Lower leg skin (tissue), 4 donors: ENCODE measurements around the gene METTL1. TPM values are rescaled to one million over a fixed set of nuclear protein-coding genes. Genes with fewer than 3 reads are reported as not detected.

Experiments
- DNase-seq, 2 donors: peaks; one replicate each; pipeline ENCODE4 v3.0.0-alpha.2; 2019; ENCODE audit warnings: low spot score in 2 of 2
- H3K4me3 ChIP-seq: fragments of 200-600 bp; sonication (generic); 2 replicates; pipeline ENCODE4 v1.5.1; 2017; ENCODE audit warnings: mild to moderate bottlenecking, low read depth; ENCODE audit not compliant: poor library complexity, severe bottlenecking
- CTCF ChIP-seq, 3 donors: fragments of 450-650 bp; IDR thresholded peaks; one replicate each; pipeline ENCODE4 v1.5.1; 2016; ENCODE audit warnings: antibody characterized with exemption in 3 of 3, mild to moderate bottlenecking in 3 of 3, moderate library complexity in 2 of 3
- POLR2A ChIP-seq, 2 donors: fragments of 450-650 bp; IDR thresholded peaks; one replicate each; pipeline ENCODE4 v1.6.1; 2016 to 2017; ENCODE audit warnings: antibody characterized with exemption in 2 of 2, mild to moderate bottlenecking in 1 of 2, moderate library complexity in 1 of 2
- WGBS, 2 donors: methylation state at CpG; one replicate each; pipeline ENCODE4 v1.1.5; 2018; 5-methylcytosine and 5-hydroxymethylcytosine counted together
- intact Hi-C: fragments of 100-400 bp; cut with DNase I; formaldehyde crosslinking; loops from one replicate; pipeline ENCODE4 v1.15.0; 2023; ENCODE audit warnings: low total_unique reads
- total RNA-seq, 4 donors: library from RNA; depleted of rRNA; stranded (reverse); fragments of >200 nt; gene quantifications; one replicate each; pipeline ENCODE4 v1.1.0, GENCODE V29; 2016

METTL1 gene
- total RNA-seq, 4 donors from 2014 or later = 5.9 to 13.5 (median 11.0) TPM

DNA sequence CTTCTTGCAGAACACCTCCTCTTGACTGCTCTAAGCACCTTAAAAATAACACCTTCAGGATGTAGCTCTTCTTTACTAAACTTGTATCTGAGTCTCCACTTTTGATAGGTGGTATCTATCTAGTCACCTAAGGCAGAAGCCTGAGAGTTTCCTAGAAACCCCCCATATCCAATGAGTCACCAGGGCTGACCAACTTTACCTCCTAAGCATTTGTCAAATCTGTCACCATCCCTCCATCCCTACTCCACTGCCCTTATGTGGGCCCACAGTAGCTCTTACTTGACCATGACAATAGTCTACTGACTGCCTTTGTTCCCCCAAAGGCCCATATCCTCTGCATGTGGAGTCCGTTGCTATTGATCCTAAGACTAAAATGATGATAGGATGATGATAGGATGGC is 30.7 kb upstream of the METTL1 start:
- DNase-seq = no peak
- 91 to 100% methylated on average over 1 of the region's 1 CpG for WGBS, 2 donors
- intact Hi-C loops = loop anchor here (10.0 kb wide), 1 partner anchor 102 kb away; no protein-coding TSS in a partner anchor
- H3K4me3 ChIP-seq = no peak overlapping the region
- TF ChIP-seq POLR2A (IDR thresholded peaks at IDR 0.05) (no peak), CTCF (IDR thresholded peaks at IDR 0.05) (no peak)

GRCh38 chr12:57800965-57801364 is 29.1 kb upstream of the METTL1 start:
- WGBS, 2 donors = 85 to 98% methylated on average over 3 of the region's 3 CpGs
- H3K4me3 ChIP-seq = no peak overlapping the region
- intact Hi-C loops = loop anchor here (10.0 kb wide), 1 partner anchor 104 kb away; no protein-coding TSS in a partner anchor
- no peak for TF ChIP-seq CTCF (IDR thresholded peaks at IDR 0.05)
- TF ChIP-seq POLR2A (IDR thresholded peaks at IDR 0.05) = no peak
- DNase-seq = no peak

DNA sequence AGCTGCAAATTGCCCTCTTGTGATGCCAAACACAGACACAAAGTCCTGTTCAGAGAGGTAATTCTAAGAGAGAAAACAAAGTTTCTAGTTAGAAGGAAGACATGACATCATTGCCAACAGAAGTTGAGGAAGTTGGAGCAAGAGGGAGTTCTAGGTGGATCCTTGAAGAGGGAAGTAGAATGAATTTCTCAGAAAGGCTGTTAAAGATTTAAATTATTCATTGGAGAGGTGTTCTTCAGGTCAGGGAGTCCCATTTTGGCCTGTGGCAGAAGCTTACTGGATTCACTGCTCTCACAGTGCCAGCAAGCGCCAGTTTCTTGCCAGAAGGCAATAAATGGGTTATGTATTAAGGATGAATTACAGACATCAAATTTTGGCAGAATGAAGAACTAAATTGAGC is 26.0 kb upstream of the METTL1 start:
- TF ChIP-seq CTCF (IDR thresholded peaks at IDR 0.05) = no peak
- no peak for TF ChIP-seq POLR2A (IDR thresholded peaks at IDR 0.05)
- intact Hi-C loops = no loop called here
- 66 to 67% methylated on average over 1 of the region's 1 CpG for WGBS, 2 donors
- DNase-seq = no peak
- no peak overlapping the region for H3K4me3 ChIP-seq

DNA sequence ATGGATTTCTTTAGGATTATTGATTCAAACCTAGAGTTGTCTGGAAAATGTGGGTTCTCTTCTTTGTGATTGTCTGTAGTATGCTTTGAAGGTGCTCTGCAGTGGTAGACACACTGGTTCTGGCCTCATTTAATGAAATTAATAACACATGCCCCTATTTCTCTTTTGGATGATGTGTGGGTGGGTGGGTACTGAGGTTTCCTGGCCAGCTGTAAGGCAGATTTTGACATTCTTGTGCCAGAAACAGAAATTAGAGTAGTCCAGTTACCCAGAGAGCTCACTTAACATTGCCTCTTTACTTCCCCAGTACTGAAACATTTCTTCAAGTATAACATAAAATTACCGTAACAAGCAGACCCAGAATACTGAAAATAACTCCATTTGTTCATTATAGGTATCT is 25.1 kb upstream of the METTL1 start:
- intact Hi-C loops = no loop called here
- WGBS, 2 donors = 89 to 93% methylated on average over 1 of the region's 1 CpG
- no peak for TF ChIP-seq POLR2A (IDR thresholded peaks at IDR 0.05)
- no peak for TF ChIP-seq CTCF (IDR thresholded peaks at IDR 0.05)
- no peak for DNase-seq
- H3K4me3 ChIP-seq = no peak overlapping the region

- TF ChIP-seq POLR2A (IDR thresholded peaks at IDR 0.05) (no peak), CTCF (IDR thresholded peaks at IDR 0.05) (no peak)
- intact Hi-C loops = no loop called here
- DNase-seq = no peak
- H3K4me3 ChIP-seq = no peak overlapping the region
- 82 to 86% methylated on average over 6 of the region's 6 CpGs for WGBS, 2 donors
These were observed 23.4 kb upstream of the METTL1 start for GRCh38 chr12:57795354-57795753.

DNA sequence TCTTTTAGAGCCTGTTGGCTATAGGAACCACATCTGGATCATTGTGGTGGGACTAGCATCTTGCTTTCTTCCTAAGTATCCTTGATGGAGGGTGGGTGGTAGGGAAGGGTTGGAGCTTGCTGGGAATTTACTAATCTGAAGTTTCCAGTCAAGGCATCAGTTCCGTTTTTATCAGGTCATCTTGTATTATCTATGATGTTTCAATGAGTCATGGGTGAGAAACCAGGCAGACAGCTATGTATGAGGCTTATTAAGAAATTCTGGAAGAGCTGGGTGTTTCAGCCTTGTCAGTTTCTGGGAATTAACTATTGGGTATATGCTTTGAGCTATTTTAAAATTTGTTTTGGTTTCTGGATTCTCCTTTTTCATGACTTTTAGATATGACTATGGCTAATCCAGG is 22.0 kb upstream of the METTL1 start:
- intact Hi-C loops = no loop called here
- DNase-seq = no peak
- H3K4me3 ChIP-seq = no peak overlapping the region
- 16 to 31% methylated on average over 1 of the region's 1 CpG for WGBS, 2 donors
- TF ChIP-seq POLR2A (IDR thresholded peaks at IDR 0.05) (no peak), CTCF (IDR thresholded peaks at IDR 0.05) (no peak)
